Esophagus squamous epithelium (tissue), 4 donors: ENCODE measurements around the gene SPATA31C1.

ENCODE experiments used
- POLR2A ChIP-seq, 4 donors: fragments of 450-650 bp; IDR thresholded peaks; one replicate each; pipeline ENCODE4 v1.6.1; 2017; ENCODE audit warnings: antibody characterized with exemption in 4 of 4, mild to moderate bottlenecking in 4 of 4, moderate library complexity in 3 of 4
- TF ChIP-seq, protein P1 (sequence below), 6 experiments: fragments of 450-650 bp in 4 of 6; fragments of 200-600 bp in 2 of 6; sonication (generic) in 2 of 6; IDR thresholded peaks; one replicate each; pipeline ENCODE4 v1.5.1; 2016 to 2019; ENCODE audit warnings: antibody characterized with exemption in 6 of 6, mild to moderate bottlenecking in 4 of 6, moderate library complexity in 4 of 6

DNA sequence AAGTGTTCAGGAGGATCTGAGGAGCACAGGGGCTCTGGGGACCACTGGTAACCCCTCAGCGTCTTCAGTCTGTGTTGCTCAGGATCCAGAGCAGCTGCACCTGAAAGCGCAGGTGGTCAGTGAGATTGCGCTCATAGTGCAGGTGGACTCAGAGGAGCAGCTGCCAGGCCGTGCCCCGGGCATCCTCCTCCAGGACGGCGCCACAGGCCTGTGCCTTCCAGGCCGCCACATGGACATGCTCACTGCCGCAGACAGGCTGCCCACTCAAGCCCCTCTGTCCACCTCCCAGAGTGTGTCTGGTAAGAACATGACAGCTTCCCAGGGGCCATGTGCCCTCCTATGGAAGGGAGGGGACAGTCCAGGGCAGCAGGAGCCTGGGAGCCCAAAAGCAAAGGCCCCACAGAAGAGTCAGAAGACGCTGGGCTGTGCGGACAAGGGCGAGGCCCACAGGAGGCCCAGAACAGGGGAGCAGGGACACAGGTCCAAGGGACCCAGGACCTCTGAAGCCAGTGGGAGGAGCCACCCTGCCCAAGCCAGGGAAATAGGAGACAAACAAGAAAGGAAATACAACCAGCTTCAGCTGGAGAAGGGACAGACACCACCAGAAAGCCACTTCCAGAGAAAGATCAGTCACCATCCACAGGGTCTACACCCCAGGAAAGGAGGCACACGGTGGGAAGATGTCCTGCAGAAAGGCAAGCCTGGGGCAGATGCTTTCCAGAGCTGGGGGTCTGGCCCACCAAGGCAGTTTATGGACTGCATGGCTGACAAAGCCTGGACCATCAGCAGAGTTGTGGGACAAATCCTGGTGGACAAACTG, 29.9 kb upstream of the SPATA31C1 start:
- TF ChIP-seq POLR2A (IDR thresholded peaks at IDR 0.05), result no peak
- TF ChIP-seq, protein P1, sequence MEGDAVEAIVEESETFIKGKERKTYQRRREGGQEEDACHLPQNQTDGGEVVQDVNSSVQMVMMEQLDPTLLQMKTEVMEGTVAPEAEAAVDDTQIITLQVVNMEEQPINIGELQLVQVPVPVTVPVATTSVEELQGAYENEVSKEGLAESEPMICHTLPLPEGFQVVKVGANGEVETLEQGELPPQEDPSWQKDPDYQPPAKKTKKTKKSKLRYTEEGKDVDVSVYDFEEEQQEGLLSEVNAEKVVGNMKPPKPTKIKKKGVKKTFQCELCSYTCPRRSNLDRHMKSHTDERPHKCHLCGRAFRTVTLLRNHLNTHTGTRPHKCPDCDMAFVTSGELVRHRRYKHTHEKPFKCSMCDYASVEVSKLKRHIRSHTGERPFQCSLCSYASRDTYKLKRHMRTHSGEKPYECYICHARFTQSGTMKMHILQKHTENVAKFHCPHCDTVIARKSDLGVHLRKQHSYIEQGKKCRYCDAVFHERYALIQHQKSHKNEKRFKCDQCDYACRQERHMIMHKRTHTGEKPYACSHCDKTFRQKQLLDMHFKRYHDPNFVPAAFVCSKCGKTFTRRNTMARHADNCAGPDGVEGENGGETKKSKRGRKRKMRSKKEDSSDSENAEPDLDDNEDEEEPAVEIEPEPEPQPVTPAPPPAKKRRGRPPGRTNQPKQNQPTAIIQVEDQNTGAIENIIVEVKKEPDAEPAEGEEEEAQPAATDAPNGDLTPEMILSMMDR (IDR thresholded peaks at IDR 0.05), result no peak
